OCI-LY7 (cell line): ENCODE results near the gene JUNB. TPM values are rescaled to one million over a fixed set of nuclear protein-coding genes. Genes with fewer than 3 reads are reported as not detected.

Experiments
- BruUV-seq: library from RNA; stranded (reverse); fragments of 400-500 nt; replicated peaks from 2 replicates; lab custom pipeline; 2021; lab: Mats Ljungman, UMichigan
- CTCF ChIA-PET: fragments of 300-600 bp; sonication (Branson Sonifier 250); formaldehyde crosslinking; loops from one replicate; lab custom pipeline; 2022; ENCODE audit warnings: antibody characterized with exemption; ENCODE audit not compliant: unreplicated experiment; lab: Charles Lee
- POLR2A ChIA-PET: fragments of 300-600 bp; sonication (Branson Sonifier 250); formaldehyde crosslinking; loops from one replicate; lab custom pipeline; 2022; ENCODE audit warnings: antibody characterized with exemption; lab: Charles Lee
- DNase-seq: peaks from one replicate; pipeline ENCODE4 v3.0.0-alpha.2; 2015; ENCODE audit warnings: low spot score
- H2AFZ ChIP-seq: fragments of 200-600 bp; sonication (generic), shearing (Covaris generic); 2 replicates; pipeline ENCODE4 v1.6.1; 2014; ENCODE audit warnings: mild to moderate bottlenecking, antibody characterized with exemption, low read length, moderate library complexity
- H3K27ac ChIP-seq: fragments of 200-600 bp; sonication (generic); 2 replicates; pipeline ENCODE4 v1.5.1; 2014; ENCODE audit warnings: mixed run types, low read depth, mild to moderate bottlenecking, moderate library complexity, low read length, inconsistent platforms; ENCODE audit not compliant: poor library complexity, severe bottlenecking
- H3K36me3 ChIP-seq: fragments of 200-600 bp; sonication (generic); 2 replicates; pipeline ENCODE4 v1.6.1; 2014; ENCODE audit warnings: mild to moderate bottlenecking, antibody characterized with exemption, low read length, moderate library complexity, mixed read lengths; ENCODE audit not compliant: insufficient read depth
- H3K4me1 ChIP-seq: fragments of 200-600 bp; sonication (generic); 2 replicates; pipeline ENCODE4 v1.5.1; 2014; ENCODE audit warnings: mild to moderate bottlenecking, low read length; ENCODE audit not compliant: insufficient read depth, poor library complexity, severe bottlenecking
- H3K4me2 ChIP-seq: fragments of 200-600 bp; sonication (generic); 2 replicates; pipeline ENCODE4 v1.6.1; 2014; ENCODE audit warnings: mild to moderate bottlenecking, low read length
- H3K4me3 ChIP-seq: fragments of 200-600 bp; sonication (generic); 2 replicates; pipeline ENCODE4 v1.5.1; 2014; ENCODE audit warnings: mild to moderate bottlenecking, low read depth, low read length; ENCODE audit not compliant: poor library complexity, severe bottlenecking
- H3K79me2 ChIP-seq: fragments of 200-600 bp; sonication (generic); 2 replicates; pipeline ENCODE4 v1.6.1; 2016; ENCODE audit warnings: low read depth, mild to moderate bottlenecking, low read length, moderate library complexity, mixed read lengths; ENCODE audit not compliant: insufficient read depth
- H3K9me2 ChIP-seq: fragments of 200-600 bp; sonication (generic); 2 replicates; pipeline ENCODE4 v1.6.1; 2016; ENCODE audit warnings: mild to moderate bottlenecking, low read length, mixed read lengths; ENCODE audit not compliant: insufficient read depth
- H3K9me3 ChIP-seq: fragments of 200-600 bp; sonication (generic); 2 replicates; pipeline ENCODE4 v1.6.1; 2014; ENCODE audit warnings: mild to moderate bottlenecking, mixed run types, low read length, mixed read lengths
- H4K20me1 ChIP-seq: fragments of 200-600 bp; sonication (generic); 2 replicates; pipeline ENCODE4 v1.6.1; 2014; ENCODE audit warnings: mild to moderate bottlenecking, antibody characterized with exemption, low read length, moderate library complexity, mixed read lengths; ENCODE audit not compliant: insufficient read depth
- EZH2phosphoT487 ChIP-seq: fragments of 200-600 bp; sonication (generic); IDR thresholded peaks from 2 replicates; pipeline ENCODE4 v1.6.1; 2018; ENCODE audit warnings: low read depth, borderline replicate concordance, mild to moderate bottlenecking, mixed run types, antibody characterized with exemption, low read length, moderate library complexity, mixed read lengths
- intact Hi-C: fragments of 100-400 bp; cut with micrococcal nuclease; formaldehyde crosslinking; loops from one replicate; pipeline ENCODE4 v1.10.0; 2022; ENCODE audit not compliant: unreplicated experiment
- total RNA-seq, 2 experiments: library from RNA; depleted of rRNA in 1 of 2; stranded (reverse); fragments of >200 nt in 1 of 2; shearing (Covaris generic) in 1 of 2; gene quantifications; 2 replicates each; pipeline ENCODE4 v1.2.3, GENCODE V29; 2014 to 2022
- TF ChIP-seq, protein P1 (sequence below): fragments of 200-600 bp; sonication (generic); conservative IDR thresholded peaks from 2 replicates; pipeline ENCODE4 v1.5.1; 2014; ENCODE audit warnings: mild to moderate bottlenecking, antibody characterized with exemption, low read length, moderate library complexity, mixed read lengths

JUNB gene
- total RNA-seq, 2 experiments from 2014 or later, result 31.8 to 45.5 TPM

DNA sequence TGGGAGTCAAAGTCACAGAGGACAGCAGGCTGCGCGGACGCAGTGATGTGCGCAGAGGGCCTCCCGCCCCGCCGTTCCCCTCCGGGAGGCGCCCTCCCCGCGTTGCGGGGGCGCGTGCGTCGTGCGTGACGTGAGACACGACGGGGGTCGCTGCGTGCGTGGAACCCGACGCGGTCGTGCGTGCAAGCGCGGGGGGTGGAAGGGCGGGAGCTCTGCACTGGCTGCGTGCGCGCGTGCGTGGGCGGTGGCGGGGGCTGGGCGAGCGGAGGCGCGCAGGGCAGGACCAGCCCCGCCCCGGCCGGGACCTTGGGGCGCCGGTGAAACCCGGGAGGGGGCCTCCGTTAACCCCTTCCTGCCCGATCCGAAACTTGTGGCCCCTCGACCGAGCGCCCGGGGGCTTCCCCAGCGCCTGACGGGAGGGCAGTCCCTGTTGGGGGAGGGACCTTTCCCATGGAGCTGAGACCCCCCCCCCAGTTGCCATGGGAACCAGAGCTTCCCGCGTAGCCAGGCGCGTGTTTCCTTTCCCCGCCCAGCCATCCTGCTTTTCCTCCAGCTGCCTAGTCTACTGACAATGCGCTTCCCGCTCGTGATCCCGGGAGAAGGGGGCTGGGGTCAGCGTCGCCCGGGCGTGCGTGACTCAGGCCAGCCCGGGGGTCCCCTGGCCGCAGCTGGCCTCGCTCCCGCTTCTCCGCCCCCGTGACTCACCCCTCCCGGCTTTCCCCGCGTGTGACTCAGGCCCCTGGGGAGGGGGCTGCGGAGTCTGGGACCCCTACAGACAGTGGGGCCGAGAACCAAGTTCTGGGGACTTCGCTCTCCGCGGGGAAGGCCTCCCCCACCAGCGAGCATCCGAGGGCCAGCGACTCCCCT lies 8.6 kb upstream of the JUNB start:
- POLR2A ChIA-PET, result interaction anchor here (0.9 to 1.0 kb wide), 2 partner anchors 9 to 61 kb away, joined by 3 to 5 read pairs; partner anchors contain the start of gene JUNB
- DNase-seq, result peak; percentile 54

DNA sequence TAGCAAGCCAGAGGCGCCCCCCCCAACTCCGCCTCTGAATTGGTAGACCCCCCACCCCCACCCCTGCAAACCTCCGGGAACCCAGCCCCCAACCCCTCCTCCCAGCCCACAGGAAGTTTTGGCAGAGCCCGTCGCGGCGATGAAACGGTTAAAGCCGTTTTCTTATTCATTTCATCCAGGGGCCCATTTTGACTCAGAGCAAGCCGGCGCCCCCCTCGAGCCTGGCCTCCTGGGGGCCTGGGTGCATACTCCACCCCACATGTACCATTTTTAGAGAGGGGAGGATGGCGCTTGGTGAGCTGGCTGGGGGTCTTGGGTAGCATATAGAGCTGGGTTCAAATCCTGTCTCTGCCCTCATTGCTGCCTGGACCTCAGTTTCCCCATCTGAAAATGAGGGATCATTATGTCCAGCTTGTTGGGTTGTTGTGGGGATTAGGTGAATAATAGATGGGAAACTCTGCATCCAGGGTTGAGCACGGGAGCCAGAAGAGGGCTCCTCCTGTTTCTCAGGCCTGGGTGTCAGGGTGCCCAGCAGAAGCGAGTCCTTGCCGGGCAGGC lies 7.9 kb upstream of the JUNB start:
- Histone ChIP-seq H3K27ac (peak overlapping the region; percentile 27), H3K36me3 (no peaks in the 10 kb centered on the region), H4K20me1 (no peaks in the 10 kb centered on the region), H3K4me3 (peak overlapping the region; percentile 62), H3K9me3 (no peaks in the 10 kb centered on the region), H3K79me2 (no peaks in the 10 kb centered on the region), H3K4me1 (peaks cover 67% of the 10 kb centered on the region), H3K9me2 (no peaks in the 10 kb centered on the region), H2AFZ (peak overlapping the region; percentile 63; the same call in 1 of the 2 replicates), H3K4me2 (peak overlapping the region; percentile 67)
- CTCF ChIA-PET, result interaction anchor here (1.0 kb wide), 1 partner anchor 10 kb away, joined by 3 read pairs; no protein-coding TSS in a partner anchor
- intact Hi-C loops, result no loop called here
- POLR2A ChIA-PET, result interaction anchor here (0.7 to 1.0 kb wide), 2 partner anchors 8 to 10 kb away, joined by 4 to 5 read pairs; partner anchors contain the start of gene JUNB
- BruUV-seq, result no TSS peak
- no peak for DNase-seq
- TF ChIP-seq, protein P1, sequence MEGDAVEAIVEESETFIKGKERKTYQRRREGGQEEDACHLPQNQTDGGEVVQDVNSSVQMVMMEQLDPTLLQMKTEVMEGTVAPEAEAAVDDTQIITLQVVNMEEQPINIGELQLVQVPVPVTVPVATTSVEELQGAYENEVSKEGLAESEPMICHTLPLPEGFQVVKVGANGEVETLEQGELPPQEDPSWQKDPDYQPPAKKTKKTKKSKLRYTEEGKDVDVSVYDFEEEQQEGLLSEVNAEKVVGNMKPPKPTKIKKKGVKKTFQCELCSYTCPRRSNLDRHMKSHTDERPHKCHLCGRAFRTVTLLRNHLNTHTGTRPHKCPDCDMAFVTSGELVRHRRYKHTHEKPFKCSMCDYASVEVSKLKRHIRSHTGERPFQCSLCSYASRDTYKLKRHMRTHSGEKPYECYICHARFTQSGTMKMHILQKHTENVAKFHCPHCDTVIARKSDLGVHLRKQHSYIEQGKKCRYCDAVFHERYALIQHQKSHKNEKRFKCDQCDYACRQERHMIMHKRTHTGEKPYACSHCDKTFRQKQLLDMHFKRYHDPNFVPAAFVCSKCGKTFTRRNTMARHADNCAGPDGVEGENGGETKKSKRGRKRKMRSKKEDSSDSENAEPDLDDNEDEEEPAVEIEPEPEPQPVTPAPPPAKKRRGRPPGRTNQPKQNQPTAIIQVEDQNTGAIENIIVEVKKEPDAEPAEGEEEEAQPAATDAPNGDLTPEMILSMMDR, result no peak
- no peak for TF ChIP-seq EZH2phosphoT487

More for the DNA sequence above, 8.6 kb upstream of the JUNB start:
- peak overlapping the region; percentile 67 for H3K4me2 ChIP-seq
- no peaks in the 10 kb centered on the region for H3K36me3 ChIP-seq
- H3K4me1 ChIP-seq, result peaks cover 73% of the 10 kb centered on the region
- CTCF ChIA-PET, result interaction anchor here (1.0 kb wide), 1 partner anchor 10 kb away, joined by 3 read pairs; no protein-coding TSS in a partner anchor
- peak overlapping the region; percentile 62 for H3K4me3 ChIP-seq
- H3K9me2 ChIP-seq, result no peaks in the 10 kb centered on the region
- no peaks in the 10 kb centered on the region for H3K79me2 ChIP-seq
- H4K20me1 ChIP-seq, result no peaks in the 10 kb centered on the region
- H2AFZ ChIP-seq, result peak overlapping the region; percentile 63
- intact Hi-C loops, result no loop called here
- no peaks in the 10 kb centered on the region for H3K9me3 ChIP-seq
- peak overlapping the region; percentile 22 for H3K27ac ChIP-seq
- TF ChIP-seq, protein P1, result 0 out of 2 replicates have a peak, but pooled peaks have one; percentile 17
- TF ChIP-seq EZH2phosphoT487, result no peak
- no TSS peak for BruUV-seq
